GM21528 (cell line): Measurements from ENCODE around the gene TWIST2.

Source experiments
- ATAC-seq: cut with Tn5 transposase; IDR thresholded peaks from one replicate; pipeline ENCODE4 v1.9.1; 2021; ENCODE audit warnings: mild to moderate bottlenecking, moderate library complexity; ENCODE audit not compliant: unreplicated experiment, low FRiP score

The TWIST2 gene

GRCh38 chr2:238948765-238949641 lies 101.1 kb downstream of the TWIST2 start:
- ATAC-seq, result no peak

- no peak for ATAC-seq
Measured at GRCh38 chr2:238949710-238950345, 101.9 kb downstream of the TWIST2 start.

GRCh38 chr2:238950551-238950950 lies 102.7 kb downstream of the TWIST2 start:
- ATAC-seq, result no peak

GRCh38 chr2:238952261-238952919 lies 104.5 kb downstream of the TWIST2 start:
- ATAC-seq, result no peak

- no peak for ATAC-seq
Measured at GRCh38 chr2:238954841-238955591, 107.1 kb downstream of the TWIST2 start.

- ATAC-seq, result no peak
Measured at GRCh38 chr2:238955648-238956531, 108.0 kb downstream of the TWIST2 start.

- ATAC-seq, result no peak
Measured at GRCh38 chr2:238956676-238957075, 108.8 kb downstream of the TWIST2 start.
